ENCODE data around the gene GOLGA5. TPM values are rescaled to one million over a fixed set of nuclear protein-coding genes. Genes with fewer than 3 reads are reported as not detected.

Gene GOLGA5
- total and polyA plus RNA-seq, 2 of the 8 experiments (the other 6 are each of a cell fraction or from before 2014, with no cell fraction given) = 13.0 to 25.4 TPM

GRCh38 chr14:92792885-92793284, 1.2 kb upstream of the GOLGA5 start (continued):
- no peak for TF ChIP-seq CHD7 (IDR thresholded peaks at IDR 0.05; ENCODE audit: insufficient replicate concordance, low read length)
- TF ChIP-seq RFX5 (IDR thresholded peaks at IDR 0.05; ENCODE audit: borderline replicate concordance, low read depth, low read length) = no peak
